Liver (tissue), 9 donors: ENCODE data around the gene ATP6AP1. TPM values are rescaled to one million over a fixed set of nuclear protein-coding genes. Genes with fewer than 3 reads are reported as not detected.

Source experiments
- DNase-seq: peaks from one replicate; pipeline ENCODE4 v3.0.0-alpha.2; 2017; ENCODE audit warnings: low spot score
- H3K27ac ChIP-seq, 2 donors: one replicate each; pipeline ENCODE4 v1.7.0; 2013; ENCODE audit warnings: inconsistent platforms in 2 of 2, low read length in 2 of 2, control low read depth in 1 of 2, low read depth in 1 of 2, mild to moderate bottlenecking in 1 of 2
- H3K27me3 ChIP-seq, 4 donors: one replicate each; pipeline versions ENCODE4 v1.6.1 to v1.7.0; 2013; ENCODE audit warnings: low read length in 3 of 4, inconsistent platforms in 1 of 4, mild to moderate bottlenecking in 1 of 4, moderate library complexity in 1 of 4; ENCODE audit not compliant: control insufficient read depth in 4 of 4, insufficient read depth in 4 of 4
- H3K36me3 ChIP-seq, 4 donors: one replicate each; pipeline versions ENCODE4 v1.6.1 to v1.7.0; 2013; ENCODE audit warnings: low read length in 3 of 4, mild to moderate bottlenecking in 3 of 4, low read depth in 1 of 4, moderate library complexity in 1 of 4; ENCODE audit not compliant: control insufficient read depth in 4 of 4, insufficient read depth in 3 of 4
- H3K4me1 ChIP-seq, 4 donors: one replicate each; pipeline versions ENCODE4 v1.6.1 to v1.7.0; 2013; ENCODE audit warnings: low read length in 3 of 4, mild to moderate bottlenecking in 3 of 4, moderate library complexity in 1 of 4; ENCODE audit not compliant: control insufficient read depth in 4 of 4, insufficient read depth in 4 of 4
- H3K4me3 ChIP-seq, 3 donors: one replicate each; pipeline versions ENCODE4 v1.6.1 to v1.7.0; 2013; ENCODE audit warnings: low read length in 3 of 3, control low read depth in 1 of 3, low read depth in 1 of 3, mild to moderate bottlenecking in 1 of 3
- H3K9ac ChIP-seq, 2 donors: one replicate each; pipeline ENCODE4 v1.7.0; 2013; ENCODE audit warnings: low read length in 2 of 2, mild to moderate bottlenecking in 2 of 2, moderate library complexity in 2 of 2, control low read depth in 1 of 2, low read depth in 1 of 2
- H3K9me3 ChIP-seq, 4 donors: one replicate each; pipeline versions ENCODE4 v1.6.1 to v1.7.0; 2013; ENCODE audit warnings: low read length in 3 of 4; ENCODE audit not compliant: control insufficient read depth in 4 of 4
- CTCF ChIP-seq: fragments of 150-350 bp; IDR thresholded peaks from 2 replicates; pipeline ENCODE4 v1.5.1; 2017; ENCODE audit warnings: improper control_type of control experiment, low read depth, low read length; ENCODE audit not compliant: missing input control
- FOXA1 ChIP-seq: IDR thresholded peaks from 2 replicates; pipeline ENCODE4 v1.6.1; 2016; ENCODE audit warnings: antibody characterized with exemption
- HNF4A ChIP-seq, 2 donors: conservative IDR thresholded peaks; 2 replicates each; pipeline ENCODE4 v1.6.1; 2016; ENCODE audit warnings: antibody characterized with exemption in 2 of 2, mild to moderate bottlenecking in 2 of 2
- NR2F2 ChIP-seq: IDR thresholded peaks from 2 replicates; pipeline ENCODE4 v1.6.1; 2016; ENCODE audit warnings: antibody characterized with exemption
- RAD21 ChIP-seq, 2 donors: IDR thresholded peaks; 2 replicates each; pipeline ENCODE4 v1.6.1; 2016; ENCODE audit warnings: antibody characterized with exemption in 2 of 2, mild to moderate bottlenecking in 2 of 2
- RXRA ChIP-seq, 2 donors: IDR thresholded peaks; 2 replicates each; pipeline ENCODE4 v1.6.1; 2017 to 2018; ENCODE audit warnings: antibody characterized with exemption in 2 of 2, mild to moderate bottlenecking in 1 of 2
- SP1 ChIP-seq: IDR thresholded peaks from 2 replicates; pipeline ENCODE4 v1.6.1; 2018; ENCODE audit warnings: antibody characterized with exemption, mild to moderate bottlenecking
- YY1 ChIP-seq: IDR thresholded peaks from 2 replicates; pipeline ENCODE4 v1.6.1; 2016; ENCODE audit warnings: antibody characterized with exemption, mild to moderate bottlenecking
- WGBS: extraction: QIAGEN DNeasy Blood & Tissue Kit; methylation state at CpG from one replicate; pipeline ENCODE4 v1.1.7; 2013; 5-methylcytosine and 5-hydroxymethylcytosine counted together
- polyA plus RNA-seq, 2 donors: library from polyadenylated mRNA; stranded (reverse) in 1 of 2; unstranded in 1 of 2; fragments of 200-250 nt in 1 of 2; fragments of >200 nt in 1 of 2; fragmentation: Nextera tagmentation in 1 of 2; extraction: Ambion mirVana in 1 of 2; gene quantifications; one replicate each; pipeline versions ENCODE4 v1.2.1 to v1.2.3, GENCODE V29; 2013 to 2015
- total RNA-seq, 2 donors: library from RNA; depleted of rRNA; stranded (reverse); fragments of >200 nt; gene quantifications; one replicate each; pipeline ENCODE4 v1.2.3, GENCODE V29; 2014
- TF ChIP-seq, protein P1 (sequence below): IDR thresholded peaks from 2 replicates; pipeline ENCODE4 v1.6.1; 2016; ENCODE audit warnings: antibody characterized with exemption, mild to moderate bottlenecking
- donor health status: healthy.
- donor health status: healthy.
- donor health status: healthy.
- donor health status: healthy.
- donor health status: healthy.

Gene ATP6AP1
- total and polyA plus RNA-seq, 4 donors: 35.2 to 43.3 (median 40.8) TPM

DNA sequence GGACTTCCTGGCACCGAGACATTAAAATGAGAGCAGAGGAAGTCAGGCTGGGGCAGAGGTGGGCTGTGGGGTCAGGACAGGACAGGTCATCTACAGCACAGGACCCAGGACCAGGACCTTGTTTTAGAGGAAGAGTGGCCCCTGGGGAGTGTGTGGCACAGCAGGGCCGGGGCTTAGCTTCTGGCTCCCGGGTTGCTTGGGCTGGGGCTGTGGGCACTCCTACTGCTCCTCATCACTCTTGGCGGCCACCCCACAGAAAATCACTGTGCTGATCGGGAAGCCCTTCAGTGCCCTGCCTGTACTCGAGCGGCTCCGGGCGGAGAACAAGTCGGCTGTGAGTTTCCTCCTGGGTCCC is 8.1 kb upstream of the ATP6AP1 start:
- 80% methylated on average over 10 of the region's 10 CpGs for WGBS
- H3K4me1 ChIP-seq: no peaks in the 10 kb centered on the region
- TF ChIP-seq HNF4A (conservative IDR thresholded peaks at IDR 0.05): no peak
- peak; percentile 3 for TF ChIP-seq NR2F2
- no peaks in the 10 kb centered on the region for H3K36me3 ChIP-seq
- no peak overlapping the region for H3K27ac ChIP-seq
- H3K9me3 ChIP-seq: no peaks in the 10 kb centered on the region
- H3K4me3 ChIP-seq: no peak overlapping the region
- no peak overlapping the region for H3K9ac ChIP-seq
- no peak for DNase-seq
- H3K27me3 ChIP-seq: no peaks in the 10 kb centered on the region

GRCh38 chrX:154426916-154427770 is 1.3 kb upstream of the ATP6AP1 start:
- TF ChIP-seq HNF4A (conservative IDR thresholded peaks at IDR 0.05) (peak in 1 of 2 donors; percentile 35), RAD21 (IDR thresholded peaks at IDR 0.05) (no peak), YY1 (no peak), FOXA1 (no peak), RXRA (IDR thresholded peaks at IDR 0.05) (no peak)
- Histone ChIP-seq H3K27me3 (no peaks in the 10 kb centered on the region), H3K9ac (no peak overlapping the region), H3K36me3 (peaks cover 0 to under 1% (median 0%) of the 10 kb centered on the region in 4 donors), H3K4me3 (no peak overlapping the region), H3K9me3 (no peaks in the 10 kb centered on the region), H3K4me1 (peaks cover 4 to 18% (median 5%) of the 10 kb centered on the region in 4 donors), H3K27ac (no peak overlapping the region)
- no peak for DNase-seq
- 90% methylated on average over 13 of the region's 13 CpGs for WGBS

DNA sequence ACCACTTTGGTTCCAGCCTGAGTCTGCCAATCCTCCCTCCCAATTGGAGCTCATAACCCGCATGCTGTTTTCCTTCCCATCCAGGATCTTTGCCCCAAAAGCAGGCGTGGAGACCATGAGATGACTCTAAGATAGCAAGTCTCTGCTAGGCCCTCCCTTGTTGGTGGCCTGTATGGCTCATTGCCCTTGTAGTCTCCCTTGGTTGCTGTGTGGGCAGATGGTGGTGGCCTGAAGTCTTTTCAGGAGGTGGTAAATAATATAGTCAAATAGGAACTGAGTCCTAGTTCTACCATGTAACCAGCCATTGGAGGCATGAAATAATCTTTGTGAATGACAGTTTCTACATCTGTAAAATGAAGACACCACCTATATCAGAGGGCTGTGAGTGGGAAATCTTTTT is 1.2 kb downstream of the ATP6AP1 start:
- Histone ChIP-seq H3K27me3 (no peaks in the 10 kb centered on the region), H3K4me1 (peaks cover 4 to 18% (median 5%) of the 10 kb centered on the region in 4 donors), H3K4me3 (no peak overlapping the region), H3K9ac (no peak overlapping the region), H3K27ac (no peak overlapping the region), H3K36me3 (peaks cover 3 to 8% (median 5%) of the 10 kb centered on the region in 4 donors), H3K9me3 (no peaks in the 10 kb centered on the region)
- WGBS: 91% methylated on average over 2 of the region's 2 CpGs
- no peak for DNase-seq
- TF ChIP-seq CTCF (no peak), RXRA (IDR thresholded peaks at IDR 0.05) (no peak), SP1 (no peak), NR2F2 (no peak)
- TF ChIP-seq, protein P1, sequence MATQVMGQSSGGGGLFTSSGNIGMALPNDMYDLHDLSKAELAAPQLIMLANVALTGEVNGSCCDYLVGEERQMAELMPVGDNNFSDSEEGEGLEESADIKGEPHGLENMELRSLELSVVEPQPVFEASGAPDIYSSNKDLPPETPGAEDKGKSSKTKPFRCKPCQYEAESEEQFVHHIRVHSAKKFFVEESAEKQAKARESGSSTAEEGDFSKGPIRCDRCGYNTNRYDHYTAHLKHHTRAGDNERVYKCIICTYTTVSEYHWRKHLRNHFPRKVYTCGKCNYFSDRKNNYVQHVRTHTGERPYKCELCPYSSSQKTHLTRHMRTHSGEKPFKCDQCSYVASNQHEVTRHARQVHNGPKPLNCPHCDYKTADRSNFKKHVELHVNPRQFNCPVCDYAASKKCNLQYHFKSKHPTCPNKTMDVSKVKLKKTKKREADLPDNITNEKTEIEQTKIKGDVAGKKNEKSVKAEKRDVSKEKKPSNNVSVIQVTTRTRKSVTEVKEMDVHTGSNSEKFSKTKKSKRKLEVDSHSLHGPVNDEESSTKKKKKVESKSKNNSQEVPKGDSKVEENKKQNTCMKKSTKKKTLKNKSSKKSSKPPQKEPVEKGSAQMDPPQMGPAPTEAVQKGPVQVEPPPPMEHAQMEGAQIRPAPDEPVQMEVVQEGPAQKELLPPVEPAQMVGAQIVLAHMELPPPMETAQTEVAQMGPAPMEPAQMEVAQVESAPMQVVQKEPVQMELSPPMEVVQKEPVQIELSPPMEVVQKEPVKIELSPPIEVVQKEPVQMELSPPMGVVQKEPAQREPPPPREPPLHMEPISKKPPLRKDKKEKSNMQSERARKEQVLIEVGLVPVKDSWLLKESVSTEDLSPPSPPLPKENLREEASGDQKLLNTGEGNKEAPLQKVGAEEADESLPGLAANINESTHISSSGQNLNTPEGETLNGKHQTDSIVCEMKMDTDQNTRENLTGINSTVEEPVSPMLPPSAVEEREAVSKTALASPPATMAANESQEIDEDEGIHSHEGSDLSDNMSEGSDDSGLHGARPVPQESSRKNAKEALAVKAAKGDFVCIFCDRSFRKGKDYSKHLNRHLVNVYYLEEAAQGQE: no peak
